Astrocyte (in vitro differentiated cells and primary cell): Measurements from ENCODE around the gene SAMD4B.

ENCODE experiments used
- CTCF ChIP-seq: IDR thresholded peaks from 2 replicates; pipeline ENCODE4 v1.5.1; 2011; ENCODE audit warnings: low read depth, mild to moderate bottlenecking, inconsistent platforms, low read length, moderate library complexity; ENCODE audit not compliant: insufficient read depth
- EZH2 ChIP-seq: IDR thresholded peaks from 2 replicates; pipeline ENCODE4 v1.6.1; 2012; ENCODE audit warnings: mild to moderate bottlenecking, low read length, inconsistent platforms; ENCODE audit not compliant: insufficient read depth

- TF ChIP-seq CTCF = no peak
- no peak for TF ChIP-seq EZH2
These were observed 78.5 kb downstream of the SAMD4B start for GRCh38 chr19:39420769-39421168.
